GM12892 (cell line): ENCODE data around the gene MAGI3.

Source experiments
- POLR2A ChIP-seq: IDR thresholded peaks from 2 replicates; pipeline ENCODE4 v1.6.1; 2011; ENCODE audit warnings: low read depth, low read length, control low read depth
- POLR2AphosphoS5 ChIP-seq: IDR thresholded peaks from 2 replicates; pipeline ENCODE4 v1.6.1; 2011; ENCODE audit warnings: low read depth, low read length, control low read depth

DNA sequence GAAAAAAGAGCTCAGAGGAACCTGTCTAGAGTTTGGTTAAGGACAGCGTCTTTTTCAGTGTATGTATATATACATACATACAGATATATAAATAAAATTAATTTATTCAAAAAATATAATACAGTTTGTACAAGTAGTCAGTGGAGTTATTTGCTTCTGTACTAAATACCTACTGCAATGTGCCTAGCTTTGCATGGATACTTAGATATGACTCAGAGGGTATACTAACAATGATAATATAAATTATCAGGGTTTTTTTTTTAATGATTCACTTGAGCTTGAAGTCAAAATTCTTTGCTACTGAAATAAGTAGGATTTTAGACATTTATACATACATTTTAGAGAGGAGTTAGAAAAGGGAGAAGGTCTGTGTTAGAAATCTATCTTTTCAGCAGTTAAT is 251.1 kb downstream of the MAGI3 start:
- TF ChIP-seq POLR2AphosphoS5 (no peak), POLR2A (no peak)
